ENCODE results near the gene ATP6V1B1. TPM values are rescaled to one million over a fixed set of nuclear protein-coding genes. Genes with fewer than 3 reads are reported as not detected.

The ATP6V1B1 gene
- total RNA-seq, 2 donors from 2014 or later: 1.4 to 4.4 TPM

DNA sequence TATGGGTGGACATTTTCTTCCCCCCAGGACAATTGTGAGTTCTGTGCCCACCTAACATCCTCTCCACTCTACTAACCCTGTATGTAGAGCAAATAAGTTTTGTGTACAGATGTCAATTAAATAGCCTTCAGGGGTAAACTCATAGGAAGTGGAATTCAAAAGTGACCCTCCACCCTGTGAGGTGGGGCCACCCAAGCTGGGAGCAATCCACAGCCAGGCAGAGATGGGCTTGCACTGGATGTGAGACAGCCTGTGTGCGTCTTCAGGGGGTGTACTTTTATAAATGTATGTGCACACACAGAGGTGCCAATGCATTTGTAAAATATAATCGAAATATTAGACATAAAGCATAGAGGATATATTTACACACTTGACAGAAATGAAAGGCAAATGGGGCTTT lies 33.1 kb upstream of the ATP6V1B1 start:
- no peak for DNase-seq (ENCODE audit: low spot score)
- Histone ChIP-seq H3K27ac (no peak overlapping the region), H3K9me3 (no peaks in the 10 kb centered on the region), H3K4me3 (no peak overlapping the region), H3K36me3 (no peaks in the 10 kb centered on the region), H3K4me1 (ENCODE audit: control insufficient read depth in 1 of 2, low read depth in 2 of 2) (peaks cover 26 to 34% of the 10 kb centered on the region in 2 donors), H3K27me3 (replicated peaks; ENCODE audit: insufficient read depth) (peaks cover 24% of the 10 kb centered on the region)
- ATAC-seq (ENCODE audit: insufficient number of reproducible peaks, low FRiP score, low read depth): no peak
- TF ChIP-seq, protein P1, sequence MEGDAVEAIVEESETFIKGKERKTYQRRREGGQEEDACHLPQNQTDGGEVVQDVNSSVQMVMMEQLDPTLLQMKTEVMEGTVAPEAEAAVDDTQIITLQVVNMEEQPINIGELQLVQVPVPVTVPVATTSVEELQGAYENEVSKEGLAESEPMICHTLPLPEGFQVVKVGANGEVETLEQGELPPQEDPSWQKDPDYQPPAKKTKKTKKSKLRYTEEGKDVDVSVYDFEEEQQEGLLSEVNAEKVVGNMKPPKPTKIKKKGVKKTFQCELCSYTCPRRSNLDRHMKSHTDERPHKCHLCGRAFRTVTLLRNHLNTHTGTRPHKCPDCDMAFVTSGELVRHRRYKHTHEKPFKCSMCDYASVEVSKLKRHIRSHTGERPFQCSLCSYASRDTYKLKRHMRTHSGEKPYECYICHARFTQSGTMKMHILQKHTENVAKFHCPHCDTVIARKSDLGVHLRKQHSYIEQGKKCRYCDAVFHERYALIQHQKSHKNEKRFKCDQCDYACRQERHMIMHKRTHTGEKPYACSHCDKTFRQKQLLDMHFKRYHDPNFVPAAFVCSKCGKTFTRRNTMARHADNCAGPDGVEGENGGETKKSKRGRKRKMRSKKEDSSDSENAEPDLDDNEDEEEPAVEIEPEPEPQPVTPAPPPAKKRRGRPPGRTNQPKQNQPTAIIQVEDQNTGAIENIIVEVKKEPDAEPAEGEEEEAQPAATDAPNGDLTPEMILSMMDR (IDR thresholded peaks at IDR 0.05): no peak

DNA sequence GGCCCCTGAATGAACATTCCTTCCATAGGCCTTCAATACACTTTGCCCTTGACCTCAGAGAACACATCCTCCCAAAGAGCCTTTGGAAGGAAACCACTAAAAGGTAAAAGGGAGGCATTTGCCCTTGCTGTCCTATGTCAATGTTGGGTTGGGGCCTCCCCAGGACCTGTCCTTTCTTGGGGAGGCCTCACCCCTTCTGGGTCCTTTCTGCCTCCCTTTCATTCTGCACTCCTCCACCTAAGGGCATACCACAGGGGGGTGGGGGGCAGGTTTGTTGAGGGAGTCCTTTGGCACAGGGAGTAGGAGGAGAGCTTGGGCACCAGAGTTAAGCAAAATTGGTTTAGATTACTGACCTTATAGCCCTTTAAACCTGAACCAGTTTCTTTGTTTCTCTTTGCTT lies 32.5 kb upstream of the ATP6V1B1 start:
- H3K36me3 ChIP-seq: no peaks in the 10 kb centered on the region
- no peak overlapping the region for H3K27ac ChIP-seq
- peaks cover 27 to 35% of the 10 kb centered on the region in 2 donors for H3K4me1 ChIP-seq (ENCODE audit: control insufficient read depth in 1 of 2, low read depth in 2 of 2)
- H3K27me3 ChIP-seq (replicated peaks; ENCODE audit: insufficient read depth): peaks cover 24% of the 10 kb centered on the region
- H3K4me3 ChIP-seq: no peak overlapping the region
- H3K9me3 ChIP-seq: no peaks in the 10 kb centered on the region
- DNase-seq (ENCODE audit: low spot score) (no peak), ATAC-seq (ENCODE audit: insufficient number of reproducible peaks, low FRiP score, low read depth) (no peak)
- TF ChIP-seq, protein P1 (IDR thresholded peaks at IDR 0.05): no peak

DNA sequence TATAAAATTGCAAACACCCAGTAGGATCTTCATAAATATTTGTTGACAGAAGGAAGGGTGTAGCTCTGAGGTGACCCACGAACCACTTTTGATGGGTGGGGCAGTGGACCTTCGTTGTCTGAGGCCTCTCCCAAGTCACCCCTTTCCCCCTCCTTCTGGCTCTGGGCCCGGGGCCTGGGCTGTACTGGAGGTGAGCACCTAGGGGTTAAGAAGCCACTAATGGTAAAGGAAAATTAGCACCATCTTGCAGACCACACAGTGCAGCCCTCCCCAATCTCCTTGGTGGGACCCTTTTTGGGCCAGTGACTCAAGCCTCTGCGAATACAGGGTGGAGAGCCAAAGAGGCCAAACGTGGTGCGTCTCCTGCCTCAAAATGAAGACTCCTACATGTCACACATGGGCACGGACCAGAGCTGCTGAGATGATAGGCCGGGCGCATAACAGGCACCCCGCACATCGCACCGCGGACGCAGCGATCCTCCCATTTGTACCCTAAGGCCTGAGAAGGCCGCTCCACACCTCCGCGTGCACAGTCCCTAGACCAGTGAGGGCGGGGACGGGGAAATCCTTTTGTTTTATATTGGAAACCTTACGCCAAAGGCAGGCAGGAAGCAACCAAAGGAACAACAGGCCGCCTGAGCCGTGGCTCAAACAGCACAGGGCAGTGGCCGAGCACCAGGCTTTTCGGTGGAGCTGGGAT lies 31.9 kb upstream of the ATP6V1B1 start:
- DNase-seq (ENCODE audit: low spot score) (no peak), ATAC-seq (ENCODE audit: insufficient number of reproducible peaks, low FRiP score, low read depth) (no peak)
- Histone ChIP-seq H3K9me3 (no peaks in the 10 kb centered on the region), H3K27me3 (replicated peaks; ENCODE audit: insufficient read depth) (peaks cover 24% of the 10 kb centered on the region), H3K36me3 (no peaks in the 10 kb centered on the region), H3K4me1 (ENCODE audit: control insufficient read depth in 1 of 2, low read depth in 2 of 2) (peaks cover 27 to 35% of the 10 kb centered on the region in 2 donors), H3K27ac (no peak overlapping the region), H3K4me3 (no peak overlapping the region)
- TF ChIP-seq, protein P1 (IDR thresholded peaks at IDR 0.05): no peak

DNA sequence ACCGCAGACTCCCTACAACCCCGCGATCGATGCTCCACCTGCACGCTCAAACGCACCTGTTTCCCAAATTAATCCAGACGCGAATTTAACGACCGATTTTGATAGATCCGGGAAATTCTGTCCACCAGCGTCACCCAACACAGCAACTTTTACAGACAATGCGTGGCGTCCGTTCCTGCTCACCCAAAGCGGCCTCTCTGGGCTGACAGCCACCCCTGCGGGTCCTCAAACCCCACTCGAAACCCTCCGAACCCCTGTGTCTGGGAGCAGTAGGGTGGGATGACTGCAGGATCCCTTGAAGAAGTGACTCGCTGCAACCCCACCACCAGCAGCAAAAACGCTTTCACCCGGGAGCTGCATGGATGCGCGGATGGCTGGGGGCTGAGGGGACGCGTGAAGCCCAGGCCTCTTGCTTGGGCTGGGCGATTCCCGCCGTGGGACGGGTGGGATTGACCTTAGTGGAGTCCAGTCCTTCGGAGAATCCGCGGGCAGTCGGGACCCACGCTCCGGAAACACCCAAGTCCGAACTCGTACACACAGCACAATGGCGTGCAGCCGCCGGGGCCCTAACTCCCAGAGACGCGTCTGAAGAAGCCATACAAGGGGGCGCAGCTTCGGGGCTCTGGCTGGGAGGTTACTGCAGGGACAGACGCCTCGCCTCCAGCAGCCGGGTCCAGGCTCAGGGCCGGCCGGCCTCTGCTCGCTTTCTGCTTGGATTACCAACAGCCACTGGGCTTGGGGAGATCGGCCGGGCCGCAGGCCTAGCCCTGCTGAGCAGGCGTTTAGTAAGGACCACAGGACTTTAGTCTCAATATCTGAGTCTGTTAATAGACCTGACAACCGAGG lies 31.1 kb upstream of the ATP6V1B1 start:
- ATAC-seq (ENCODE audit: insufficient number of reproducible peaks, low FRiP score, low read depth): no peak

More for the DNA sequence above, 31.1 kb upstream of the ATP6V1B1 start:
- H3K27me3 ChIP-seq (replicated peaks; ENCODE audit: insufficient read depth): peaks cover 24% of the 10 kb centered on the region
- no peaks in the 10 kb centered on the region for H3K36me3 ChIP-seq
- TF ChIP-seq, protein P1 (IDR thresholded peaks at IDR 0.05): no peak
- no peak overlapping the region for H3K4me3 ChIP-seq
- H3K9me3 ChIP-seq: no peaks in the 10 kb centered on the region
- no peak overlapping the region for H3K27ac ChIP-seq
- H3K4me1 ChIP-seq (ENCODE audit: control insufficient read depth in 1 of 2, low read depth in 2 of 2): peaks cover 25 to 31% of the 10 kb centered on the region in 2 donors
- no peak for DNase-seq (ENCODE audit: low spot score)
